GM18867 (cell line): ENCODE data around the gene TCAF1.
A peak's percentile ranks its signal among the peaks of the same experiment; 100 is the strongest.
"Not testable (repeated sequence)": the region's sequence is repeated elsewhere in the genome, so short reads cannot be mapped to it uniquely, and the experiment has no call there.

Experiments
- ATAC-seq: cut with Tn5 transposase; IDR thresholded peaks from one replicate; pipeline ENCODE4 v1.9.1; 2021; ENCODE audit warnings: mild to moderate bottlenecking, moderate library complexity; ENCODE audit not compliant: unreplicated experiment

TCAF1 gene

DNA sequence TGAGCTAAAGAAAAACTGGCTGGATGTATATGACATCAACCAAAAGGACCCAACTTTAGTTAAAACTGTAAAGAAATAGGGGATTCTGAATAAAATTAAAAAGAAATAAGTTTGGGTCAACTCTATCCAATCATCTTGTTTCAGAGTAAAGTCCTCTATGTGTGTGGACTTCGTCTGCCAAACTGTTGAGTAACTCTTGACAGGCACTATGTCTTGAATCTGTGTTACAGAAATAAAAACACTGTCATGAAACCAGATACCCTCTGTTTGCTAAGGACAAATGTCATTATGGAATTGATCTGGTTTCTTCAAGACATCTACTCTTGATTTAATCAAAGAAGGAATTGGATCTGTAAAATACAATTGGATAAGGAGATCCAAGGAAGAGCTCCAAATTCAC is 46.5 kb downstream of the TCAF1 start:
- not testable (repeated sequence) for ATAC-seq

DNA sequence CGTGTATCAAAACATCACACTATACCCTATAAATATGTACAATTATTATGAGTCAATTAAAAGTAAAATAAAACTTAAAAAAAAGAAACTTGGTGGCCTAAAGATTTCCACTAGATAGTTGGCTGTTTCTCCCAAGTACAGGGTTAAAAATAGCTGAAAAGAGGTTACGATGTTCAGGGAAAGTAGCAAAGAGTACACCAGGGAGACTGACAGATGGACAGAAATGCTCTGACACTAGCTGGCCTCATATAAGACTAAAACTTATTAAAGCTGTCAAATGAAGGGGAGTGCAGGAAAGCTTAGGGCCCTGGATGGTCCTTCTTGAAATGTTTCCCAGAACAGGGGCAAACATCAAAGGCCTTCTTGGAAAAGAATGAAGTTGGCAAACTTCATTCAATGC is 51.3 kb downstream of the TCAF1 start:
- ATAC-seq = no peak

DNA sequence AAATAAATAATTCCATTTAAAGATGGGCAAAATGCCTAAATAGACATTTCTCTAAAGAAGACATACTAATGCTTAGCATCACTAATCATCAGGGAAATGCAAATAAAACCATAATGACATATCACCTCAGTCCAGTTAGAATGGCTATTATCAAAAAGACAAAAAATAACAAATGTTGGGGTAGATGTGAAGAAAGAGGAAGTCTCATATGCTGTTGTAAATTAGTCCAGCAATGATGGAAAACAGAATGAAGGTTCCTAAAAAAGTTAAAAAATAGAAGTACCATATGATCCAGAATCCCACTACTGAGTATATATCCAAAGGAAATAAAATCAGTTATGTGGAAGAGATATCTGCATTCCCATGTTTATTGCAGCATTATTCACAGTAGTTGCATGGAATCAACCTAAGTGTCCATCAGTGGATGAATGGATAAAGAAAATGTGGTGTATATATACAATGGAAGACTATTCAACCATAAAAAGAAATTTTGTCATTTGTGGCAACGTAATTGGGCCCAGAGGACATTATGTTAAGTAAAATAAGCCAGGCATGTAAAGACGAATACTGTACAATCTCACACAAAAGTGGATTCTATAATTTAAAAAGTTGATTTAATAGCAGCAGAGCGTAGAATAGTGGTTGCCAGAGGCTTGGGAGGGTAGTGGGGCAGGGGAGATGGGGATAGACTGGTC is 52.0 kb downstream of the TCAF1 start:
- ATAC-seq = no peak

DNA sequence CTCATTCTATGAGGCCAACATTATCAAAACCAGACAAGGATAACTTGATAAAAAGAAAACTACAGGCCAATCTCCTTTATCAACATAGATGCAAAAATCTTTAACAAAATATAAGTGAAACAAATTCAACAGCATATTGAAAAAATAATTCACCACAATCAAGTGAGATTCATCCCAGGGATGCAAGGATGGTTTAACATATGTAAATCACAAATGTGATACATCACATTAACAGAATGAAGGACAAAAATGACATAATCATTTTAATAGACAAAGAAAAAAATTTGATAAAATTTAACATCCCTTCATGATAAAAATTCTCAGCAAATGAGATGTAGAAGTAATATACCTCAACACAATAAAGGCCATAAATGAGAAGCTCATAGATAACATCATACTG is 53.8 kb downstream of the TCAF1 start:
- no peak for ATAC-seq

DNA sequence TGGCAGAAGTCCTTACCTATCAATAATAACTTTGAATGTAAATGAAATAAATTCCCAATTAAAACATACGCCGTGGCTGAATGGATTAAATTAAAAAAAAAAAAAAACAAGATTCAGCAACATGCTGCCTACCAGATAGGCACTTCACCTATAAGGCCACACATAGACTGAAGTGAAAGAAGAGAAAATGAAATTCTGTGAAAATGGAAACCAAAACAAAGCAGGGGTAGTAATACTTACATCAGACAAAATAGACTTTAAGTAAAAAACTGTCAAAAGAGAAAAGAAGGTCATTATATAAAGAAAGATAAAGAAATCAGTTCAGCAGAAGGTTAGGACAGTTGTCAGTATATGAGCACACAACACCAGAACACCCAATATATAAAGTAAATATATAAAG is 55.3 kb downstream of the TCAF1 start:
- peak; percentile 83 for ATAC-seq

DNA sequence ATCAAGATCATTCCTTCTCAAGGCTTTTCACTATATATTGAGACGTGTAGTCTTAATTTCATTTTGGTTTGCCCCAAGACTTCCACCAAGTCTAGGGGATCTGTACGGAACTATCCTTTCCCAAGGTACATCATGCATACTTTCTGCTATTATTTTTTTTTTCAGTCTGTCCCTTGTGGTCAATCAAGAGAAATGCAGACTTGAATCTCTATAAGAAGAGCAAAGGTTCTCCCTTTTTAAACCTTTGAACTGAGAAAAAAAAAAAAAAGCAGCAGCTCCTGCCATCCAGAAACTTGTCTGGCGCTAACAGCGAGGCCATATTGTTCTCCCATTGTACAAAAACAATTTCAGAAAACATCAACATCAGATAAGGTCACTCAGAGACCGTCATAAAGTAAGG is 60.3 kb downstream of the TCAF1 start:
- ATAC-seq = not testable (repeated sequence)

DNA sequence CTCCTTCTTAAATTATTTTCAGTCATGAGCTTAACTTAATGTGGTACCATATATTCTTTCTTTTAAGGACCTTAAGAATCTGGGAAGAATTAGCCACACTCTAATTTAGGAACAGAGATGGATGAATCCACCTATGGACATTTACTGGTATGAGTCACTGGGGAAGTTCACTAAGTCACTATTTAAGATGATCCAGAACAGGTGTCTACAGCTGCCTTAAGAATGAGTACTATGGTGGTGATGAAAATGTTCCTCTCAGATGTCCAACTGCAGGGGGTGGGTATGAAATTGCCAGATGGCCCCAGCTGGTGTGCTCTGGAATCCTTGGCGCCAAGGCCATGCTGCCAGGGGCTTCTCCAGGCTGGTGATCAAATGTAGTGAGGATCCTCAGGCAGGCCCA is 61.9 kb downstream of the TCAF1 start:
- ATAC-seq = not testable (repeated sequence)

DNA sequence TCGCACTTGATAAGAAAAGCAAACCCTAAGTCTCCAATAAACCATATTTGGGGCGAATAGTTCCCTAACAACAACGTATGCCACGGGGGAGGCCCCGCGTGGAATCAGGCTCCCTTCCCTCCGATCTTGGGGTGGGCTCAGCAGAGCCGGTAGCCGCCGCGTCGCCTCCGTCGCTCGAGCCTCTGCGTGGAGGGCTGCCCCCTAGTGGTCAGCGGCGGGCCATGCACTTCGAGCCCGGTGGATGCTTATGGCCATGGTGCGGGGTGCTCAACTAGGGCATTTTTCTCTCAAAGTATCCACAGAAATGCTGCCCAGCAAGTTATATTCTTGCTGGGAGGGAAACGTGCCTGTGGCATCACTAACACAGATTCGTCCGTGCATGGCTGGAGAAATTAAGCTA is 64.8 kb downstream of the TCAF1 start:
- peak; percentile 62 for ATAC-seq

DNA sequence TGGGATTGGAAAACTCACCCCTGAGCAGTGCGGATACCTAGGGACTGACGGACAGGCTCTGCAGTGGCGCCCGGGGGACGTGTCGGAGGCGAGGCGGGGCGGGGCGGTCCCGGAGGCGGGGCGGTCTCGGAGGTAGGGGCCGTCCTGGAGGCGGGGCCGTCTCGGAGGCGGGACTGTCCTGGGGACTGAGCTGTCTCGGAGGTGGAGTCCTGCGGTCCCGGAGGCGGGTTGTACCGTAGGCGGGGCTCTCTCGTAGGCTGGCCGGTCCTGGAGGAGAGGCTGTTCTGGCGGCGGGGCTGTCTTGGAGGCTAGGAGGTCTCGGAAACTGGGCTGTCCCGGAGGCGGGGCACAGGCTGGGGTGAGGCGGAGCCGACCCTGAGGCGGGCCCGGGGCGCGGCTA is 65.4 kb downstream of the TCAF1 start:
- ATAC-seq = peak; percentile 80

DNA sequence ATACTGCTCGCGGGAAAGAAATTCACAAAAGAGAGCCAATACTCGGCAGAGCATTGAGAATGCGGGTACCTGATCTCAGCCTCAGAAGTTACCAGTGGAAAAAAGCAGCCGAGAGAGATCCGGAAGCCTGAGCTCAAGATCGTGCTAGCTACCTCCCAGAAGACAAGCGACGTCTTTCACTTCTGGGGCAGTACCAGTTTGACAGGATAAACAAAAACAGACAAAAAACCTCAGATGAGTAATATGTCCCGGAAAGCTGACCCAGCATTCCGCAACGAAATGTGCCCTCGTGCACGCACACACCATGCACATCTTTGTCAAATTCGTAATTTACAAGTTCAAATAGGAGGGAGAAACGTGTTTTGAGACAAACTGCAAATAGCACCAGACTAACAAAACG is 65.9 kb downstream of the TCAF1 start:
- peak; percentile 33 for ATAC-seq

DNA sequence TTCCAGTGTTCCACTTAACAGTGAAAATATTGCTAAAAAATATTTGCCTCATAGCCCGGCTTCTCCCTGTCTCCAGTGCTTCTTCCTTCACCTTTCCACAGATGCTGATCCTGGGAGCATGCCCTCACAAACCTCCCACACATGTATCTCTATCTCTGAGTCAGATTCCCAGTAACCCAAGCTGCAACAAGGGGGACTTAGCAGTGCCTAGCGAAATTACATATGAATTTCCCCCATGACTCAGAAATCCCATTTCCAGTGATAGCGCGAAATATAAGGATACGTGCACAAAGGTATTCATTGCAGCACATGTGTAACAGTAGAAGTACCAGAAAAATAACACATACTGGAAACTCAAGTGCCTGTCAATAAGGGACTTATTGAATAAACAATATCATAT is 75.4 kb downstream of the TCAF1 start:
- ATAC-seq = not testable (repeated sequence)

DNA sequence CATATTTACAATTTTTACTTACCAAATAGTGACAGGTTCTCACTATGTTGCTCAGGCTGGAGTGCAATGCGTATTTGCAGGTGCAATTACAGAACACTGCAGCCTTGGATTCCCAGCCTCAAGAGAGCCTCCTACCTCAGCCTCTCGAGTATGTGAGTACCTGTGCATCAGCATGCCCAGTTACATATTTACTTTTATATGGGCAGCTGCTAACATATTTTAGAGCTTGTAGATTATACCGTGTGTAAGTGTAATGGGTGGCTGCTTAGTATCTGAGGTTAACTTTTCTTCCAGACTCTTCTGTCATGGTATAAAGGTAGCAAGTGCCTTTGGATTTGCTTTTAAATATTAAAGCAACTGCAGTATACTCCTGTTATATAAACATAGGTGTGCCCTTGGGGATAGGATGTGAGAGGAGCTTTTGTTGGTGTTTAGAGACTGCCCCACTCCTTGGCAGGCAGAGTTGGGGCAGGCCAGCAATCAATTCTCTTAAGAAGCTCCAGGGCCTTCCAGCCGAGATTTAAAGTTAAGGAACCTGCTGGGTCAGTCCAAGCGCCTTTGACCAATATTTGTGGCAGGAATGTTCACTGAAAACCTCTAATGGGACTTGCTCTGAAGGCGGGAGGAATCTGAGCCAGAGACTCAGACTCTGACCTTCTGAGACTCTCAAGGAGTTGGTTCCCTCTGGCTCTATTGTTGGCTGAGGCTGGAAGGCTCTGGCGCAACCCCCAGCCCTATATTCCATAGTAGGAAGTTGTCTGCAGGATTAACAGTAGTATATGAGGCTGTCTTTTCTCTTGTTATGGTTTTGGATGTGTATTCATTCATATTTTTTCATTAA is 77.5 kb downstream of the TCAF1 start:
- not testable (repeated sequence) for ATAC-seq

DNA sequence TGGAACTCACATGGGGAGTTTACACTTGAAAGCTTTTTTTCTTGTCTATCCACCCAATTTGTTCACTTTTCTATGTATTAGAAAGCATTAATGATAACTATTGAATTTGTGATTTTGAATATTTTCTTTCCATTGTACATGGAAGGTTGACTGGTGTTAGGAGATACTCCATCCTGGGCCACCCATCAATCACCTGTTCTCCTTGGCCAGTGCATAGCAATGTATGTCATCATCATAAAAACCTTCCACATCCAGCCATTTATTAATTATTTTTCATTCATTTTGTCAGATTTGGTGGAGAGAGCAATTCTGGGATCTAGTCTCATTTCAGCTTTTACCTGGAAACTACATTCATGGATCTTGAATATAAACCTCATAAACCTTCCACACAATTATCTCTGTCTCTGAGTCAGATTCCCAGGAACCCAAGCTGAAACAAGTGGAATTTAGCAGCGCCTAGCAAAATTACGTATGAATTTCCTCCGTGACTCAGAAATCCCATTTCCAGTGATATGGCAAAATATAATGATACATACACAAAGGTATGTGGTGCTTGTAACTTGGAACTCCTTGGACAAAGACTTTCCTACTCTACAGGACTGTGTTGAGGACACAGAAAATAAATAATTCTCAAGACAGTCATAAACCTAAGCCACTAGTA is 78.2 kb downstream of the TCAF1 start:
- ATAC-seq = not testable (repeated sequence)

DNA sequence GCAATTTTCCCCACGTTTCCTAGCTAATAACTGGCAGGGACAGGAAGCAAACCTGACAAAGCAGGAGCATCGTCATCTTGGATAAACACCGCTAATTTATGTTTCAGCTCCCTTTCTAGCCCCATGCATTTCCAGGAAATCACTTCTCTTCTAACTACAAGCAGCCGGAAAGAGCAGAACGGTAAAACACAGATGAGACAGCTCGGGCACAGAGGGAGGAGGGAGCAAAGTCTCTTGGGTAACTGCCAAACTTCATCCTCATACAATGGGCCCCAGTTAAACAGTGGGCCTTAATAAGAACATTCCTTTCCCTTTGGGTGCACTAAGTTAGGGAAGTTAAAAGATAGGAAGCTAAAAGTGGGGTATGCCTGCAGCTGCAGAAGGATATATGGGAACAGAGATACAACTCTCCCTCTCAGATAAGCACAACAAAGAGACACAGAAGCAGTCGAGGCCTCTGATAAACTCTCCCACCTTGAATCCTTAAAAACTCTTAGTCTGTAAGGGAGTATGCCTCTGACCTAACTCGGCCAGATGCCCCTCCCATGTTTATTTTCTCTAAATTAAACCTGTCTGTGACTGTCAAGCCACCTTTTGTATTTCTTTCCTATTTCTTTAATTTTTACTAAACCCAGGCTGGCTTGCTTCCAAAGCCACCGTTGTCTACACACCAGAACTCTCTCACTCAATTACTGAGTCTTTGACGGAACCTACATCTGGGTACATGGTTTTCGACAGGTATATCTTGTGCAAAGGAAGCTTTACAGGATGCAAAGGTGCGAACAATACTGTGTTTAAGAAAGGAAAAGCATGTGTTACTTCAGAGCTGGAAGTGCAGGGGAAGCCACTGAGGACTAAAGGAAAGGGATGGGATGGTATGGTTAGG is 80.3 kb downstream of the TCAF1 start:
- not testable (repeated sequence) for ATAC-seq

DNA sequence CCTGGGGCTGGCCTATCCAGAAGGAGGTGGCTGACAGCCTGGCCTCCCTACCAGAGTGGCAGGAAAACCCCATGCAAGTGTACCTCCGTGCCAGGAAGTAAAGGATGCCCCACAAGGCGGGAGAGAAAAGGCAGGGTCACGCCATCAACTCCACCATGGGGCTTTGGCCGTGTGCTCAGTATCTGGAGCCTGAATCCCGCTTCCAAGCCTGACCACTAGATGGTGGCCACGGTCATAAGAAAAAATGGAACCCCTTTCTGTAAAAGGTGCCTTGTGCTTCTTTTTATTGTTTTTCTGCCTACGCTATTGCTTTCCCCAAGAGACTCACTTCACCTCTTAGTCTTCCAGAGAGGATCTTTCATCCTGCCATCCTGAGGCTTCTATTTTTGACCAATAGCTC is 84.1 kb downstream of the TCAF1 start:
- peak; percentile 89 for ATAC-seq

DNA sequence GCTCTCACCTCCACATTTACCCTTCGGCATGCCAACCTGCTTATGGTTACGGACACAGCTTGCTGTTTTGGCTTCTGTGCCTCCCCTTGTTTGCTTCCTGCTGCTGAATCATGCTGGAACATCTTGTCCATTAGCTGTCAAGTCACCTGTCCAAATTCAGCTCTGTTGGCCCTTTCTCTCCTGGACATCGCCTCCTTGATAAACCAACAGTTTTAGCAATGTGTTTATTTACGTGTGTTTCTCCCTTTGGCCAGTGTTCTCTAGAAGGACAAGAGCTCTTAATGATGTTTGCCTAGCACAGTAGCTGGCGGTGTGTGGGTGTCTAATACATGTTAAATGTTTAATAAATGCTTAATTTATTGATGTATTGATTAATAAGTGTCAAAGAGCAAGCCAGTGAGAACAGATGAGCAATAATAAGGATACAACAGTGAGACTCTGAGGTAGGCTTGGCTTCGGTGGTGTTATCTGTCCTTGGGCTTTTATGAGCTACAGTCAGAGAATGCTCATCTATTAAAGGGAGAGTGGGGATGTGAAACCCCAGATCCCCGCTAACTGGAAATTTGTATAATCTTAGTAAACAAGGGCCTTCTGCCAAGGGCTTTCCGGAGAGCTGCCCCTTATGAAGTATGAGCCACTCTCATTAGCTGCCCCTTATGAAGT is 85.4 kb downstream of the TCAF1 start:
- not testable (repeated sequence) for ATAC-seq

DNA sequence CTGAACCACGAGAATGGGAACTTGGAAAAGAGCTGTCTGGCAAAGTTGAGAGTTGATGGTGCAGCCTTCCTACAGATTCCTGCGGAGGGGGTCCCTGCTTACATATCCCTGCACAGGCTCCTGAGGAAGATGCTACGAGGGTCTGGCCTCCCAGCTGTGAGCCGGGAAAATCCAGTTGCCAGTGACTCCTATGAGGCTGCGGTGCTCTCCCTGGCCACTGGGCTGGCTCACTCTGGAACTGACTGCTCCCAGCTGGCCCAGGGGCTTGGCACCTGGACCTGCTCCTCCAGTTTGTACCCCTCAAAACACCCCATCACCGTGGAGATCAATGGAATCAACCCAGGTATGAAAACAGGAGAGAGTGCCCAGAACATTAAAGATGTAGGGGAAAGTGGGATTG is 91.3 kb downstream of the TCAF1 start:
- not testable (repeated sequence) for ATAC-seq

DNA sequence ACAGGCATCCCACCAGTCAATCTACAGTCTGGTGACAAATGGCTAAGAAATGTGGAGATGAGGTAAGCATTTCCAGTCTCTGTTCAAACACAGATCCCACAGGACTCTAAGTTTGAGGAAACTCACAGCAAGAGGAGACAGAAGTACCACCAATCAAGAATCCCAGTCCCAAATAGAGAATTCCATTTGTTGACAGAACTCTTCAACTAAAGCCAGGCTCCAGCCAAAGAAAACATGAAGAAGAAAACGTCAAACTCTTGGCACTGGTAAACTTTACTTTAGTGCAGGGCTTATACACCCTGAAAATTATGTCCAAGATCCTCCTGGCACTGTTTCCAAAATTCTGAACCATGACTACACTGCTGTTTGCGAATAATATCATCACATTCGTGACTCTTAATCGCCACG is 95.3 kb downstream of the TCAF1 start:
- not testable (repeated sequence) for ATAC-seq
